ENCODE data around the gene MARCHF3. TPM values are rescaled to one million over a fixed set of nuclear protein-coding genes. Genes with fewer than 3 reads are reported as not detected.

MARCHF3 gene
- total RNA-seq, 4 donors from 2014 or later, result 1.9 to 5.3 (median 2.5) TPM

GRCh38 chr5:126919566-126919965 is 110.8 kb downstream of the MARCHF3 start:
- TF ChIP-seq CTCF (IDR thresholded peaks at IDR 0.05) (no peak), POLR2A (IDR thresholded peaks at IDR 0.05) (no peak)
- DNase-seq, result no peak
- Histone ChIP-seq H3K4me1 (peaks cover 0 to 9% (median 0%) of the 10 kb centered on the region in 3 donors), H3K27ac (no peak overlapping the region), H3K27me3 (no peaks in the 10 kb centered on the region), H3K36me3 (no peaks in the 10 kb centered on the region), H3K4me3 (no peak overlapping the region), H3K9me3 (no peaks in the 10 kb centered on the region)
- intact Hi-C loops (cut with DNase I), result no loop called here
- WGBS, 2 donors, result 84 to 85% methylated on average over 2 to 7 of the region's 7 CpGs

GRCh38 chr5:126918615-126918957 is 111.8 kb downstream of the MARCHF3 start:
- H3K4me3 ChIP-seq, result no peak overlapping the region
- TF ChIP-seq CTCF (IDR thresholded peaks at IDR 0.05) (no peak), POLR2A (IDR thresholded peaks at IDR 0.05) (no peak)
- peaks cover 0 to 9% (median 0%) of the 10 kb centered on the region in 3 donors for H3K4me1 ChIP-seq
- no peak for DNase-seq
- H3K9me3 ChIP-seq, result no peaks in the 10 kb centered on the region
- no peaks in the 10 kb centered on the region for H3K27me3 ChIP-seq
- H3K36me3 ChIP-seq, result no peaks in the 10 kb centered on the region
- no peak overlapping the region for H3K27ac ChIP-seq
- WGBS, 2 donors, result 63 to 76% methylated on average over 3 of the region's 3 CpGs
- intact Hi-C loops (cut with DNase I), result no loop called here

GRCh38 chr5:126917918-126918614 is 112.3 kb downstream of the MARCHF3 start:
- no peak for TF ChIP-seq CTCF (IDR thresholded peaks at IDR 0.05)
- no peak for TF ChIP-seq POLR2A (IDR thresholded peaks at IDR 0.05)
- H3K36me3 ChIP-seq, result no peaks in the 10 kb centered on the region
- H3K4me3 ChIP-seq, result no peak overlapping the region
- intact Hi-C loops (cut with DNase I), result no loop called here
- no peak overlapping the region for H3K27ac ChIP-seq
- WGBS, 2 donors, result 39 to 48% methylated on average over 7 to 9 of the region's 9 CpGs
- peaks cover 0 to 9% (median 0%) of the 10 kb centered on the region in 3 donors for H3K4me1 ChIP-seq
- no peaks in the 10 kb centered on the region for H3K9me3 ChIP-seq
- no peak for DNase-seq
- H3K27me3 ChIP-seq, result no peaks in the 10 kb centered on the region

- Histone ChIP-seq H3K4me1 (peaks cover 0 to 9% (median 0%) of the 10 kb centered on the region in 3 donors), H3K36me3 (no peaks in the 10 kb centered on the region), H3K27me3 (no peaks in the 10 kb centered on the region), H3K27ac (no peak overlapping the region), H3K4me3 (no peak overlapping the region), H3K9me3 (no peaks in the 10 kb centered on the region)
- intact Hi-C loops (cut with DNase I), result no loop called here
- 90 to 96% methylated on average over 1 to 2 of the region's 2 CpGs for WGBS, 2 donors
- TF ChIP-seq CTCF (IDR thresholded peaks at IDR 0.05) (no peak), POLR2A (IDR thresholded peaks at IDR 0.05) (no peak)
- no peak for DNase-seq
Observed at GRCh38 chr5:126915496-126915895, 114.9 kb downstream of the MARCHF3 start.

GRCh38 chr5:126914801-126915436 is 115.4 kb downstream of the MARCHF3 start:
- WGBS, 2 donors, result 91% methylated on average over 9 of the region's 9 CpGs
- Histone ChIP-seq H3K36me3 (no peaks in the 10 kb centered on the region), H3K4me1 (peaks cover 0 to 9% (median 0%) of the 10 kb centered on the region in 3 donors), H3K4me3 (no peak overlapping the region), H3K27ac (no peak overlapping the region), H3K27me3 (no peaks in the 10 kb centered on the region), H3K9me3 (no peaks in the 10 kb centered on the region)
- DNase-seq, result no peak
- intact Hi-C loops (cut with DNase I), result no loop called here
- TF ChIP-seq POLR2A (IDR thresholded peaks at IDR 0.05) (no peak), CTCF (IDR thresholded peaks at IDR 0.05) (no peak)
